ENCODE results near the gene RNU1-2. TPM values are rescaled to one million over a fixed set of nuclear protein-coding genes. Genes with fewer than 3 reads are reported as not detected.

RNU1-2 gene
- total and polyA plus RNA-seq, 2 of the 8 experiments (the other 6 are each of a cell fraction or from before 2014, with no cell fraction given), result 145 to 1,303 TPM

GRCh38 chr1:16888860-16889816 lies 6.6 kb upstream of the RNU1-2 start (continued):
- TF ChIP-seq FOSL1 (IDR thresholded peaks at IDR 0.05; ENCODE audit: insufficient read depth, low read depth, low read length) (no peak), PHF8 (conservative IDR thresholded peaks at IDR 0.05; ENCODE audit: low read depth, low read length) (peak; percentile 36; the same call in 1 of the 2 replicates), HDAC6 (IDR thresholded peaks at IDR 0.05; ENCODE audit: low read depth, low read length) (no peak), GTF2F1 (IDR thresholded peaks at IDR 0.05; ENCODE audit: borderline replicate concordance, low read depth, low read length) (no peak; the same call in 1 of the 2 replicates), SIRT6 (IDR thresholded peaks at IDR 0.05; ENCODE audit: low read length) (no peak), CEBPB (IDR thresholded peaks at IDR 0.05; ENCODE audit: low read depth, low read length) (peak; percentile 98), KDM4A (IDR thresholded peaks at IDR 0.05; ENCODE audit: low read depth, low read length, severe bottlenecking) (peak; percentile 76), RBBP5 (IDR thresholded peaks at IDR 0.05; ENCODE audit: borderline replicate concordance, low read depth, low read length) (peak; percentile 90), TAF1 (IDR thresholded peaks at IDR 0.05; ENCODE audit: low read depth, low read length) (peak; percentile 52), NANOG (IDR thresholded peaks at IDR 0.05; ENCODE audit: insufficient read depth, low read depth, low read length, poor library complexity, severe bottlenecking) (peak; percentile 20), MAFK (IDR thresholded peaks at IDR 0.05; ENCODE audit: low read depth, low read length) (peak; percentile 19; the same call in 1 of the 2 replicates), ASH2L (IDR thresholded peaks at IDR 0.05; ENCODE audit: low read length) (peak; percentile 68), KDM5A (IDR thresholded peaks at IDR 0.05; ENCODE audit: low read length) (no peak), SIN3A (conservative IDR thresholded peaks at IDR 0.05 in 1 of 2, IDR thresholded peaks at IDR 0.05 in 1 of 2; ENCODE audit: low read depth in 1 of 2, low read length in 2 of 2) (0 out of 4 replicates have a peak, but pooled peaks of 1 of the 2 experiments have one; percentile 14), EGR1 (IDR thresholded peaks at IDR 0.05; ENCODE audit: borderline replicate concordance, low read depth, low read length) (no peak), RXRA (IDR thresholded peaks at IDR 0.05; ENCODE audit: insufficient read depth, low read depth, low read length) (no peak), POU5F1 (IDR thresholded peaks at IDR 0.05; ENCODE audit: low read depth, low read length) (no peak)

Data from H1 (cell line).